Measurements from ENCODE around the gene TUBAL3. TPM values are rescaled to one million over a fixed set of nuclear protein-coding genes. Genes with fewer than 3 reads are reported as not detected.

Gene TUBAL3
- total RNA-seq, 1 donor from 2014 or later = not detected

- no peaks in the 10 kb centered on the region for H3K36me3 ChIP-seq
- DNase-seq (ENCODE audit: low spot score in 2 of 2) = no peak
- H3K4me1 ChIP-seq = no peaks in the 10 kb centered on the region
- no peak for TF ChIP-seq CTCF (IDR thresholded peaks at IDR 0.05)
- H3K9me3 ChIP-seq = no peaks in the 10 kb centered on the region
- H3K4me3 ChIP-seq = no peak overlapping the region
- no peaks in the 10 kb centered on the region for H3K27me3 ChIP-seq
- intact Hi-C loops (cut with DNase I) = no loop called here
- no peak overlapping the region for H3K27ac ChIP-seq
These were observed 48.3 kb downstream of the TUBAL3 start for GRCh38 chr10:5356302-5356763.

GRCh38 chr10:5355594-5356301 is 48.9 kb downstream of the TUBAL3 start:
- Histone ChIP-seq H3K4me3 (no peak overlapping the region), H3K4me1 (no peaks in the 10 kb centered on the region), H3K27me3 (no peaks in the 10 kb centered on the region), H3K36me3 (no peaks in the 10 kb centered on the region), H3K9me3 (no peaks in the 10 kb centered on the region), H3K27ac (no peak overlapping the region)
- TF ChIP-seq CTCF (IDR thresholded peaks at IDR 0.05) = no peak
- DNase-seq (ENCODE audit: low spot score in 2 of 2) = no peak
- intact Hi-C loops (cut with DNase I) = no loop called here

GRCh38 chr10:5354068-5354467 is 50.6 kb downstream of the TUBAL3 start:
- intact Hi-C loops (cut with DNase I) = no loop called here
- Histone ChIP-seq H3K36me3 (no peaks in the 10 kb centered on the region), H3K27ac (no peak overlapping the region), H3K4me3 (no peak overlapping the region), H3K9me3 (no peaks in the 10 kb centered on the region), H3K27me3 (no peaks in the 10 kb centered on the region), H3K4me1 (no peaks in the 10 kb centered on the region)
- TF ChIP-seq CTCF (IDR thresholded peaks at IDR 0.05) = no peak
- DNase-seq (ENCODE audit: low spot score in 2 of 2) = no peak

- H3K36me3 ChIP-seq = no peaks in the 10 kb centered on the region
- no peak overlapping the region for H3K4me3 ChIP-seq
- intact Hi-C loops (cut with DNase I) = no loop called here
- H3K27ac ChIP-seq = no peak overlapping the region
- DNase-seq (ENCODE audit: low spot score in 2 of 2) = no peak
- no peak for TF ChIP-seq CTCF (IDR thresholded peaks at IDR 0.05)
- no peaks in the 10 kb centered on the region for H3K4me1 ChIP-seq
- no peaks in the 10 kb centered on the region for H3K9me3 ChIP-seq
- H3K27me3 ChIP-seq = no peaks in the 10 kb centered on the region
These were observed 55.3 kb downstream of the TUBAL3 start for GRCh38 chr10:5349362-5349761.

- Histone ChIP-seq H3K4me1 (no peaks in the 10 kb centered on the region), H3K36me3 (no peaks in the 10 kb centered on the region), H3K27me3 (no peaks in the 10 kb centered on the region), H3K4me3 (no peak overlapping the region), H3K27ac (no peak overlapping the region), H3K9me3 (no peaks in the 10 kb centered on the region)
- no peak for TF ChIP-seq CTCF (IDR thresholded peaks at IDR 0.05)
- intact Hi-C loops (cut with DNase I) = no loop called here
- DNase-seq (ENCODE audit: low spot score in 2 of 2) = no peak
These were observed 57.7 kb downstream of the TUBAL3 start for GRCh38 chr10:5346881-5347280.
